NCI-H82 treated with DMSO at 0.1 percent for 48 hours (cell line): ENCODE results near the gene CRACDL.

Experiments used
- DNase-seq: peaks from one replicate; lab custom pipeline; 2025; ENCODE audit not compliant: unreplicated experiment; lab: John Stamatoyannopoulos, UW

CRACDL gene

DNA sequence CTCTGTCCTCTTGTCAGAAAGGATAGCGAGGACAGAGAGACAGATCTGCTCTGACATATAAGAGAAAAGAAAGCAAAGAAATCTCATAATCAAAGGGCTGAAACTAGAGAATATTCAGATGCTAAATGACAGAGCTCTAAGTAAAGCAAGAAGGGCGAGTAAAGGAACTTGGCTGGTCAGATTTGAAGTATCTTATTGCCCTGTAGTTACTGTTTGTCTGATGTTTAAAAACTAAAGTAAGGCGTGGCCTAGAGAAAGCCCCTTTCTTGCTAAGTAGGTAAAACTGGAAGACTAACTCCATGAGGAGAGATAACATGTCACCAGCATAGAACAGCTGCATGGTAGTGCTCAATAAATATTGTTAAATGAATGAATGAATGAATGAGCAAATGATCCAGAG lies 70.0 kb downstream of the CRACDL start:
- DNase-seq = no peak

GRCh38 chr2:98861601-98862000 lies 74.4 kb downstream of the CRACDL start:
- no peak for DNase-seq

- DNase-seq = no peak
Measured at GRCh38 chr2:98859323-98859722, 76.7 kb downstream of the CRACDL start.

DNA sequence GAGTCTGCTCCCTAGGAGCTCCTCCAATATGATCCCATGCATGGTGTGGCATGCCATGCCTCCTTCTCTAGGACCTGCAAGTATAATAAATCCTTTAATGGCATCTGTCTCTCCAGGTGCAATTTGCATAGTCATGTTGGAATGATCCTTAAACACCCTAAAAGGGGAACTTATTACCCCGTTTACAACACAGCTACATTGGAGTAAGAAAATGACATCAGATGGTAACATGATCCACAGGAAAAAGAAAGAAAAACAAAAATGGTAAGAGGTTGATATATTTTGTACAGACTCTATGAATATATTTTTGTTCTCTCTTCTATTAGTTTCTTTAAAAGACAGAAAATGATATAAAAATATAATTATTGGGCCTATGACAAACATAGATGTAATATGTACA lies 79.0 kb downstream of the CRACDL start:
- DNase-seq = no peak

- DNase-seq = no peak
Measured at GRCh38 chr2:98854682-98855081, 81.3 kb downstream of the CRACDL start.

DNA sequence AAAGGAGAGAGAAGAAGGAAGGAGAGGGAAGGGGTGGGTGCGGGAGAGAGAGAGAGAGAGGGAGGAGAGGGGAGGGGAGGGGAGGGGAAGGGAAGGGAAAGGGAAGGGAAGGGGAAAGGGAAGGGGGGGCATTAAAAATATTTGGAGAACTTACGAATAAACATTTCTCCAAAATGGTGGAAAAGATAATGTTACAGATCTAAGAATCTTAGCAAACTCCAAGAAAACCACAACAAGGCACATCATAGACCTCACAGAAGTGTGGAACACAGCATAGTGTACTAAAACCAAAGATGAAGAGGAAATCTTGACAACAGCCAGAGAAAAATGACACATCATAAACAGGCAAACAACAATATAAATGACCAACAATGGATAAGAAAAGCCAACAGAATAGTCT lies 83.1 kb downstream of the CRACDL start:
- no peak for DNase-seq

DNA sequence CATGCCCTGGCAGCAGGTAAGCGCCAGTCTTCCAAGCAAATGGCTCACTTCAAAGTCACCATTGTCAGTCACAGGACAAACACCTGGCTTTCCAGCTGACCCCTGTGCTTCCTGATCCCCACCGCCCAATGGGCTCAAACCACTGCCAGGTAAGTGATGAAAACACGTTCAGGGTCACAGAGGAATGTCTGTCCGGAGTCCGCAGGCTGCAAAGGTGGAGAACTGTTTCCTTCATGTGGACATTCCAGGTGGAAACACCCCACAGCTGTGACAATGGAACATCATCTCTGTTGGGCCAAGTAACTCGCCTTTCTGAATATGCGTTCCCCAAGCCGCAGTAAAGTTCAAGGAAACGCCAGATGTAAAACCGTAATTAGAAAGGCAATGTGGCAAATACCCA lies 86.0 kb downstream of the CRACDL start:
- no peak for DNase-seq

DNA sequence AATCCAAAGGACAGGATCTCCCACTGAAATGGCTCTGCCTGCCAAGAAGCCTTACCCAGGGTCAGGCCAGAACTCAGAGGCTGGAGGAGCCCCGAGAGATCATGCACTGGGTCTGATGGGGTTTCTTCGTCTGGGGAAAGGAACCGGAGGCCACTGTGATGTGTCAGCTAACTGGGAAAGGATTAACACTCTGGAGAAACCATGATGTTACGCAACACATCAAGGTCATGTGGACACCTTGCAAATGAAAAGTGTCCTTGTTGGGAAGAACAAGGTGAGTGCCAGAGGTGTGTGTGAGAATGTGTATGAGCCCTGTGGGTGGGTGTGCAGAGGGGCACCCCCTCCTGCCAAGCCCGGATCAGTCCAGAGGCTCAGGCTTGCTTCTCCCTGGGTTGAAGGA lies 86.9 kb downstream of the CRACDL start:
- DNase-seq = no peak

GRCh38 chr2:98847853-98848252 lies 88.2 kb downstream of the CRACDL start:
- no peak for DNase-seq

DNA sequence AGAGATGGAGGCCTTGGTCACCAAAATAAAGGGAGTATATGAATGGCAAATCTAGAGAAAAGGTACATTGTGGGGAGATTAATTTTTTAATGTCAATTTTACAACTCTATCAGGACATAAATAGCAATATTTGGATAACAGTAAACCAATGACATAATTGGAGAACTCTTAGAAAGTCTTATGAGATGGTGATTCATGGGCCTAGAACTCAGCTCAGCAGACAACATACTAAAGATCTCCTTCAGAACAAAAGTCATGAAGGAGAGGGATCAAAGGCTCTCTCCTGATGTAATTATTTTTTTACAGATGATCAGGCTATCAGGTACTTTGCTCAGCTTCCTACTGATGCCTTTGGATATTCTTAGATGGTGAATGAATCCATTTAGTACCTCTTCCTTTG lies 90.0 kb downstream of the CRACDL start:
- DNase-seq = no peak

DNA sequence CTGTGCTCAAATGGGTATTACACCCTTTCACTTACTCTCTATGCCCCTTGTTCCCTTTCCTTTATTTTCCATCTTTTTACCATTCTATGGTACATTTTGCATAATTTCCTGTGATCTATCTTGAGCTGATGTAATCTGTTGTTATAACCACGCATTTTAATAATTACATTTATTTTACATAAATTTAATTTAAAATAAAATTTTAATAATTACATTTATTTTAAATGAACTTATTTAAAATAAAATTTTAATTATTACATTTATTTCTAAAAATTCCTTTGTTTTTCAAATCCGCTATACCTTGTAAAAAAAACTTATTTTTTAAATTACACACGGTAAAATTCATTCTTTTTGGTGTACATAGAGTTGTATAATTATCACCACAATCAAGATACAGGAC lies 93.9 kb downstream of the CRACDL start:
- no peak for DNase-seq

- no peak for DNase-seq
Measured at GRCh38 chr2:98839292-98839691, 96.7 kb downstream of the CRACDL start.

GRCh38 chr2:98835831-98836385 lies 100.1 kb downstream of the CRACDL start:
- DNase-seq = no peak

- DNase-seq = no peak
Measured at GRCh38 chr2:98833917-98834263, 102.1 kb downstream of the CRACDL start.

DNA sequence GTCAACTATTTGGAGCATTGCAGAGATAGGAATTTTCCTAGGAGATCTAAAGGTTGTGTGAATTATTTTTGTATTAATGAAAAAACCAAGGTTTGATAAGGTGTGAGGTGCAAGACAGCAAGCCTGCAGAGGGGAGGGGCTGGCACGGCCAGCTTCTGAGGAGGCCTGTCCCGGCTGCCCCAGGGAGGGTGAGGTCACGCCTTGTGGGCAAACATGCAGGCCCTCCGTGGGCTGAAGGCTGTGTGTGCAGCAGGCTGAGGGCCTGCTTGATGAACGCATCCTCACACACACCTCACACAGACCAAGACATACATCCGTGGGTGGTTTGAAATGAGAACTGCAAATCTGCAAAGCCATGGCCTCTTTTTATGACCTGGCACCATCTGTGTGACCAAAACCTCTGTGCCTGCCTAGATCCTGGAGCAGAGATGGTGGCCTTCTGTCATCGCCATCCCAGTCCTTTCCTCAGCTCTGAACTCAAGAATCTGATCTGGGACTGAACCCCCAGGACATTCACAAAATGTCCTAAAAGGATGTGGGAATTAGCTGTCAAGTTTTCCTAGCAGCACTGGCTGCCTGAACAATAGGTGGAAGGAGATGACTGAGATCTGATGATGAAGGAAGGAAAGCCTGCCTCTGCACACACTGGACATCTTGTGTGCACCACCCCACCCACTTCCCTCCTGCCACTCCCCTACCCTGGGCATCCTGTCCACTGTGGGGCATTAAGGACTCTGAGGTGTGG lies 102.7 kb downstream of the CRACDL start:
- no peak for DNase-seq

- DNase-seq = no peak
Measured at GRCh38 chr2:98832172-98832571, 103.9 kb downstream of the CRACDL start.

DNA sequence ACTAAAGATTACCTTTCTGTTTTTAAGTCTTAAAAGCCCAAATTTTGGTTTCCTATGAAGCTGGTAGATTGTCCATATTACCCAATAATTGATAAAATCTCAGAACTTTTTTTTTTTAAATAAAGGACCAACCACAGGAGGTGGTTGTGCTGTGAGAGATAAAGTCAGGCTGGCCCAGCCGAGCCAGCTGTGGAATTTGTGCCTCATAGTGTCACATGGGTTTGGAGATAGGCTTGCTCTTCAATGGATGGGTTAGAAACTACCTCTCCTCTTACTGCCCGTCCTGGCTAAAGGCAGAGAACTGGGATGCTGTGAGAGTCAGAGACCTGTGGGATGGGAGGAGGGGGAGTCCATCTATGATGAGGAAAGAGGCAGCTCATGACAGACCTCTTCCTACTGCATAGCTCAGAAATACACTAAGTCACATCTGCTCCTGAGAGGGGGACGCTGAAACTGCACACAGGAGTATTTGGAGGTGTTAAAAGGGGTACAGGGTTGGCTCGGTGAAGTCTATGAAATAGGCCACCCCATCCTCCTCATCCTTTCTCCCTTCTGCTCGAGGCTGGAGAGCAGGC lies 105.4 kb downstream of the CRACDL start:
- no peak for DNase-seq

DNA sequence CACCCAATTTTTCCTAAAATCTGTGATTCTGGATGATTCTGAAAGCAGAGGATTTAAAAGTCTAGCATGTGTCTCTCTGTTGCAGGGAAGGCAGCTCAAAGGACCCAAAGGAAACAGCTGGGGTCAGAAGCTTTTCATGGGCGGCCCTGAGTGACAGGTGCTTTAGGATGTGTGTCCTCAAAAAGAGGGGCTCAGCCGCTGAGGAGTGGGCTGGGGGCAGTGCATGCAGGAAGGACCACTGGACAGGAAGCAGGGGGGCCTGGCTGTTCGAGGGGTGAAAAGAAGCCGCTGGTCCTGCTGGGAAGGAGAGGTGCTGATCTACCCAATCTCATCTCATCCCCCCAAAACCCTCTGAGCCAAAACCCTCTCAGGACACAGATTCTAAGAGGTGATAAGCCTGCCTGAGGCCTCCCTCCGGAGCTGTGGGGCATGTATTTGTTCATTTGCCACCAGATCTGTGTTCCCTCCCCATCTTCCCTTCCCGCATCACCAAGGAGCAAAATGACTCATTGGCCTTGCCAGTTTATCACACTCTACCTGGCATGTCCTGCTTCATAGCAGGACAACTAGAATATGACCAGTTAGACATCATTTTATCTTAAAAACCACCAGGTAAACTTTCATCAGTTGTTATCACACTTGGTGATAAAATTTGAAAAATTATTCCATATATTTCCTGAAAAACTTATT lies 106.3 kb downstream of the CRACDL start:
- no peak for DNase-seq

- no peak for DNase-seq
Measured at GRCh38 chr2:98828793-98829371, 107.1 kb downstream of the CRACDL start.

DNA sequence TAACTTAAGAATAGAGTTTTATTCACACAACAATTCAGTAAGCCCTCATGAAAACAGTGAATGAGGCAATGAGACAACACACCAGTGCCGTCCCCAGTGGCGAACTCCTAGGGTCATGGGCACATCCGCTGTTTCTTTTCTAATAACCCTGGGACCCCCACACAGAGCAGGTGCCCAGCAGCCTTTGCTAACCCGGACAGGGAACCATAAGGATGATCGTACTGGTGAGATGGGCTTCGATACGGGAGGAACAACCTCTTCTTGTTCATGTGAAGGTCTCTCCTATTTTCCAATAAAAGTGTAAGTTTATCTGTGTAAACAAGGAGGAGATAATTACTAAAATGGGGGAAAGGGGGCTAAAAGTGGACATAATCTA lies 107.7 kb downstream of the CRACDL start:
- DNase-seq = no peak

DNA sequence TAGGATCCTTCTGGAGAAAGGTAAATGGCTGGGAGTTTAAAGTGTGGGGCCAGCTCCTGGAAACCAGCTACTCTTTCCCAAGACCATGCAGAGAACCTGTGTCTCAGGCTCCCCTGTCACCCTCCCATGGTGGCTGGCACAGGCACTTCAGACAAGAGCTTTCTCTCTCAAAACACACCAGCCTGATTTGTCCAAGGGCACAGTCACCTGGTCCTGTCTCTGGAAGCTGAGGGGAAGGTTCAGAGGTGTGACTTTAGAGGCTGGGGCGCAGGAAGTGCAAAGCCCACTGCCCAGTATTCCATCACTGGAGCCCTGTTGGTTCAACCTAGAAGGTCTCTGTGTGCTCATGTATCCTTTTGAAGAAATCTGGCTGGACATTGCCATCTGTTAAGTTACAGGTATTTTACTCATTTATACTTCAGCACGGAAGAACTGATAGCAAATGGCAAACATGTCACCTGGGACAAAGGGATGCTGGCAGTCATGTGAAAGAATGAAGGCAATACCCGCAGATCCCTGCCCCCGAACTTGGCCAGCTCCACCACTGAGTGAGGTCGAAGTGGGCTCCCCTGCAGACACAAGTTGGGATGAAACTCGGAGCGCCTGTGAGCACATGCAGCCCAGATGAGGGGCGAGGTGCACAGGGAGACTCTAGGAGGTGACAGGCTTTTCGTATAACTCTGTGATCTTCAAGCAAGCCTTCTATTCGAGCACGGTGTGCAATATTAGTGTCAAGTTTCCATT lies 108.2 kb downstream of the CRACDL start:
- no peak for DNase-seq
